Measurements from ENCODE around the gene PDLIM7.
A peak's percentile ranks its signal among the peaks of the same experiment; 100 is the strongest.

PDLIM7 gene

GRCh38 chr5:177482359-177482795 is 15.0 kb downstream of the PDLIM7 start:
- TF ChIP-seq FOXP2 (optimal IDR thresholded peaks at IDR 0.05; ENCODE audit: borderline replicate concordance, extremely low read depth, extremely low read length, insufficient read depth), result no peak
- no peak for TF ChIP-seq SIN3A (IDR thresholded peaks at IDR 0.05; ENCODE audit: borderline replicate concordance, insufficient read depth, low read length)
- TF ChIP-seq, protein P1, sequence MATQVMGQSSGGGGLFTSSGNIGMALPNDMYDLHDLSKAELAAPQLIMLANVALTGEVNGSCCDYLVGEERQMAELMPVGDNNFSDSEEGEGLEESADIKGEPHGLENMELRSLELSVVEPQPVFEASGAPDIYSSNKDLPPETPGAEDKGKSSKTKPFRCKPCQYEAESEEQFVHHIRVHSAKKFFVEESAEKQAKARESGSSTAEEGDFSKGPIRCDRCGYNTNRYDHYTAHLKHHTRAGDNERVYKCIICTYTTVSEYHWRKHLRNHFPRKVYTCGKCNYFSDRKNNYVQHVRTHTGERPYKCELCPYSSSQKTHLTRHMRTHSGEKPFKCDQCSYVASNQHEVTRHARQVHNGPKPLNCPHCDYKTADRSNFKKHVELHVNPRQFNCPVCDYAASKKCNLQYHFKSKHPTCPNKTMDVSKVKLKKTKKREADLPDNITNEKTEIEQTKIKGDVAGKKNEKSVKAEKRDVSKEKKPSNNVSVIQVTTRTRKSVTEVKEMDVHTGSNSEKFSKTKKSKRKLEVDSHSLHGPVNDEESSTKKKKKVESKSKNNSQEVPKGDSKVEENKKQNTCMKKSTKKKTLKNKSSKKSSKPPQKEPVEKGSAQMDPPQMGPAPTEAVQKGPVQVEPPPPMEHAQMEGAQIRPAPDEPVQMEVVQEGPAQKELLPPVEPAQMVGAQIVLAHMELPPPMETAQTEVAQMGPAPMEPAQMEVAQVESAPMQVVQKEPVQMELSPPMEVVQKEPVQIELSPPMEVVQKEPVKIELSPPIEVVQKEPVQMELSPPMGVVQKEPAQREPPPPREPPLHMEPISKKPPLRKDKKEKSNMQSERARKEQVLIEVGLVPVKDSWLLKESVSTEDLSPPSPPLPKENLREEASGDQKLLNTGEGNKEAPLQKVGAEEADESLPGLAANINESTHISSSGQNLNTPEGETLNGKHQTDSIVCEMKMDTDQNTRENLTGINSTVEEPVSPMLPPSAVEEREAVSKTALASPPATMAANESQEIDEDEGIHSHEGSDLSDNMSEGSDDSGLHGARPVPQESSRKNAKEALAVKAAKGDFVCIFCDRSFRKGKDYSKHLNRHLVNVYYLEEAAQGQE (IDR thresholded peaks at IDR 0.05; ENCODE audit: insufficient read depth in 1 of 2, low read depth in 2 of 2, low read length in 2 of 2), result no peak
- TF ChIP-seq POLR2AphosphoS5 (IDR thresholded peaks at IDR 0.05; ENCODE audit: low read depth, low read length), result 0 out of 2 replicates have a peak, but pooled peaks have one; percentile 35
- TF ChIP-seq TAF1 (IDR thresholded peaks at IDR 0.05; ENCODE audit: borderline replicate concordance, insufficient read depth, low read length), result no peak

GRCh38 chr5:177479774-177480173 is 17.6 kb downstream of the PDLIM7 start:
- TF ChIP-seq SIN3A (IDR thresholded peaks at IDR 0.05; ENCODE audit: borderline replicate concordance, insufficient read depth, low read length) (no peak), TAF1 (IDR thresholded peaks at IDR 0.05; ENCODE audit: borderline replicate concordance, insufficient read depth, low read length) (no peak), FOXP2 (optimal IDR thresholded peaks at IDR 0.05; ENCODE audit: borderline replicate concordance, extremely low read depth, extremely low read length, insufficient read depth) (no peak), POLR2AphosphoS5 (IDR thresholded peaks at IDR 0.05; ENCODE audit: low read depth, low read length) (no peak)
- TF ChIP-seq, protein P1 (IDR thresholded peaks at IDR 0.05; ENCODE audit: insufficient read depth in 1 of 2, low read depth in 2 of 2, low read length in 2 of 2), result no peak

DNA sequence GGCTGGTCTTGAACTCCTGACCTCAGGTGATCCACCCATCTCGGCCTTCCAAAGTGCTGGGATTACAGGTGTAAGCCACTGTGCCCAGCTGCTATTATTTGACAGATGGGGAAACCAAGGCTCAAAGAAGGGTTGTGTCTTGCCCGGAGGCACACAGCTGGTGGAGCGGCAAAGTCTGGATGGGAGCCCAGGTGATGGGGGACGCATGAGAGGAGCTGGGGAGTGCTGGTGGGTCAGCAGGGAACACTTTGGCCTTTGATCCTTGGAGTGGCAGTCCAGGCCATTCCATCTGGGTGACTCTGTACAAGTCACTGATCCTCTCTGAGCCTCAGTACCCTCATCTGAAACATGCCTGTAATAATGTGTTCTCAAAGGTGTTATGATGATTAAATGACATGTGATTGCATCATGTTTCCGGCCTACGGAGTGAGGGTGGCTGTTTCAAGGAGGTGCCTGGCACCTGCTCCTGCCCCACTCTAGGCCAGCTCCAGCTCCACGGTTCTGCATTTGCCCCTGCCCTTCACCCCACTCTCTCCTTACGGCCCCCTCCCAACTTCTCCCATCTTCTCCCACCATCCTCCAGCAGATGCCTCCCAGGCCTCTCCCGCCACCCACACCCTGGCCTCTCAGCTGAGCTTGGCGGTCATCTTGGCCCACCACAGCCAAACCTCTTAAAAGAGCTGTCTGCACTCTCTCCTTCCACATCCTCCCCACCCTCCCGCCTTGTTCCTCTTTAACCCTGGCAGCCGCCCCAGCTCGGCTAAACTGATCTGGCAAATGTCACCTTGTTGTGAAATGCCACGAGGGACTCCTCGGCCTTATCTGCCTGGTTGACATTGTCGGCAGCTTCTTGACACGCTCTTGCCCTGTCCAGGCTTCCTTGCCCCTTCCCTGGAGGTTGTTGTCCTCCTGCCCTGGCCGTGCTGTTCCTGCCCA is 18.4 kb downstream of the PDLIM7 start:
- TF ChIP-seq TAF1 (IDR thresholded peaks at IDR 0.05; ENCODE audit: borderline replicate concordance, insufficient read depth, low read length), result no peak
- TF ChIP-seq, protein P1 (IDR thresholded peaks at IDR 0.05; ENCODE audit: insufficient read depth in 1 of 2, low read depth in 2 of 2, low read length in 2 of 2), result no peak
- no peak for TF ChIP-seq POLR2AphosphoS5 (IDR thresholded peaks at IDR 0.05; ENCODE audit: low read depth, low read length)
- no peak for TF ChIP-seq SIN3A (IDR thresholded peaks at IDR 0.05; ENCODE audit: borderline replicate concordance, insufficient read depth, low read length)
- TF ChIP-seq FOXP2 (optimal IDR thresholded peaks at IDR 0.05; ENCODE audit: borderline replicate concordance, extremely low read depth, extremely low read length, insufficient read depth), result no peak

DNA sequence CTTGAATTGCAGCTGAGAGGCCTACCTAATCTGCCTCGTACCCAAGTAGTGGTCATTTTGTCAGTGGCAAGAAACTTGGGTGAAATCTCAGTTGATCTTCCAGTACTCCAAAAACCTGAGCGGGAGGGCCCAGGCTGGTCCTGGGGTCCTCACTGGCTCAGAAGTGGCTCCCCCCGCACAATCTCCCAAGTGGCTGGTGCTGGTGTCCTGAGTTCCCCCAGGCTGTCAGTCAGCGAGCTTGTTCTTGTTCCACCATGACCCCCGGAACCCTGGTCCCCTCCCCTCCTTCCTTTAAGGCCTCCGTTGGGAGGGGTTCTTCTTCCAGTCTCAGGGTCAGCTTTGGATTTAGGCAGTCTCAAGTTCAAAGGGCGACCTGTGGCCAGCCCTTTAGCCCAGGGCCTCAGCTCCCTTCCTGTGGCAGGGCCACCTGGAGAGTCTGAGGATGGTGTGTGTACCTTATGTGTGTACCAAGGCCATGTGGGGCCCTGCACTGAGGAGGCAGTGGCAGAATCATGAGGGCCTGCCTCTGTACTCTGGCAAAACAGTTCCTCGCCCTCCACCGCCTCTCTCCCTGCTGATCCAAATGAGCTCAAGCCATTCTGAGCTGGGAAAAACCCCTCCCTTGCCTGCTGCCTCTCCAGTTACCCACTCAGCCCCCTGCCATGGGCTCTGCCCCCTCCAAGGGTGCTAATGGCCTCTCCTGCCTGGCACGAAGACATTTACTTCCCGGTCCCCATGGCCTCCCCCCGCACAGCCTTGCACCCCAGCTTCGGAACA is 19.5 kb downstream of the PDLIM7 start:
- TF ChIP-seq SIN3A (IDR thresholded peaks at IDR 0.05; ENCODE audit: borderline replicate concordance, insufficient read depth, low read length), result no peak

GRCh38 chr5:177476531-177477233 is 20.7 kb downstream of the PDLIM7 start:
- no peak for TF ChIP-seq FOXP2 (optimal IDR thresholded peaks at IDR 0.05; ENCODE audit: borderline replicate concordance, extremely low read depth, extremely low read length, insufficient read depth)
- TF ChIP-seq, protein P1 (IDR thresholded peaks at IDR 0.05; ENCODE audit: insufficient read depth in 1 of 2, low read depth in 2 of 2, low read length in 2 of 2), result no peak
- TF ChIP-seq TAF1 (IDR thresholded peaks at IDR 0.05; ENCODE audit: borderline replicate concordance, insufficient read depth, low read length), result no peak
- no peak for TF ChIP-seq POLR2AphosphoS5 (IDR thresholded peaks at IDR 0.05; ENCODE audit: low read depth, low read length)
- TF ChIP-seq SIN3A (IDR thresholded peaks at IDR 0.05; ENCODE audit: borderline replicate concordance, insufficient read depth, low read length), result no peak

Measured in PFSK-1 (cell line).